Measurements from ENCODE around the gene NDUFAF7. TPM values are rescaled to one million over a fixed set of nuclear protein-coding genes. Genes with fewer than 3 reads are reported as not detected.

NDUFAF7 gene
- total and polyA plus RNA-seq, 2 of the 13 experiments (the other 11 are each of a cell fraction or from before 2014, with no cell fraction given): 27.0 to 40.8 TPM

GRCh38 chr2:37231241-37232130, at the start of gene NDUFAF7, which contains the start of gene CEBPZ (continued):
- TF ChIP-seq ZNF513 (CRISPR knock-in tag; conservative IDR thresholded peaks at IDR 0.05) (no peak), ZNF710 (CRISPR knock-in tag; IDR thresholded peaks at IDR 0.05; ENCODE audit: borderline replicate concordance) (peak; percentile 89; the same call in 1 of the 2 replicates), ZBTB26 (CRISPR knock-in tag; IDR thresholded peaks at IDR 0.05; ENCODE audit: borderline replicate concordance) (peak; percentile 93), ZNF552 (CRISPR knock-in tag; IDR thresholded peaks at IDR 0.05; ENCODE audit: borderline replicate concordance) (peak; percentile 88), ZNF564 (CRISPR knock-in tag; IDR thresholded peaks at IDR 0.05) (peak; percentile 81), ARID4A (CRISPR knock-in tag; IDR thresholded peaks at IDR 0.05; ENCODE audit: borderline replicate concordance) (peak; percentile 98), ZNF790 (CRISPR knock-in tag; IDR thresholded peaks at IDR 0.05; ENCODE audit: borderline replicate concordance) (peak; percentile 91; the same call in 1 of the 2 replicates), YEATS4 (CRISPR knock-in tag; IDR thresholded peaks at IDR 0.05; ENCODE audit: borderline replicate concordance) (peak; percentile 97), DRAP1 (CRISPR knock-in tag; IDR thresholded peaks at IDR 0.05) (peak; percentile 93), FOXP1 (IDR thresholded peaks at IDR 0.05) (no peak), FOXP1 (CRISPR knock-in tag; IDR thresholded peaks at IDR 0.05) (peak; percentile 23; the same call in 1 of the 2 replicates), LCORL (IDR thresholded peaks at IDR 0.05) (no peak), LCORL (CRISPR knock-in tag; IDR thresholded peaks at IDR 0.05) (peak; percentile 49), JUND (CRISPR knock-in tag; IDR thresholded peaks at IDR 0.05) (peak; percentile 57; the same call in 1 of the 2 replicates), SSRP1 (CRISPR knock-in tag; IDR thresholded peaks at IDR 0.05) (no peak), PTBP1 (IDR thresholded peaks at IDR 0.05; ENCODE audit: low read depth, low read length, poor library complexity, severe bottlenecking) (no peak), TBP (CRISPR knock-in tag; IDR thresholded peaks at IDR 0.05) (0 out of 2 replicates have a peak, but pooled peaks have one; percentile 23), TRIM22 (IDR thresholded peaks at IDR 0.05) (no peak)
